H1 (cell line): Measurements from ENCODE around the gene LENG9. TPM values are rescaled to one million over a fixed set of nuclear protein-coding genes. Genes with fewer than 3 reads are reported as not detected.

ENCODE experiments used
- CTCF ChIA-PET: fragments of 300-600 bp; sonication (Branson Sonifier 250); formaldehyde crosslinking; loops from one replicate; lab custom pipeline; 2021; ENCODE audit not compliant: partially characterized antibody; lab: Charles Lee
- POLR2A ChIA-PET: fragments of 300-600 bp; sonication (Branson Sonifier 250); formaldehyde crosslinking; loops from one replicate; lab custom pipeline; 2021; ENCODE audit warnings: inconsistent platforms; ENCODE audit not compliant: partially characterized antibody; lab: Charles Lee
- DNase-seq, 2 experiments: peaks; one replicate each; pipeline versions ENCODE4 v3.0.0 to v3.0.0-alpha.2; 2010 to 2022; ENCODE audit warnings: low spot score in 2 of 2, low read depth in 1 of 2, mixed read lengths in 1 of 2
- FAIRE-seq: peaks from 2 replicates; lab custom pipeline; 2011; peaks lifted over from hg19 to GRCh38; lab: Jason Lieb, UNC
- H2AFZ ChIP-seq: 2 replicates; pipeline ENCODE4 v1.8.1; 2012; ENCODE audit warnings: low read length, inconsistent platforms
- H2AK5ac ChIP-seq: 2 replicates; pipeline ENCODE4 v1.6.1; 2013; ENCODE audit warnings: low read depth, low read length
- H2BK120ac ChIP-seq: replicated peaks from 2 replicates; pipeline ENCODE3; 2013; ENCODE audit warnings: low read depth, low read length, inconsistent platforms
- H2BK12ac ChIP-seq: 2 replicates; pipeline ENCODE4 v1.6.1; 2013; ENCODE audit warnings: low read depth, low read length
- H2BK15ac ChIP-seq: 2 replicates; pipeline ENCODE4 v1.6.1; 2013; ENCODE audit warnings: low read length
- H2BK20ac ChIP-seq: 2 replicates; pipeline ENCODE4 v1.6.1; 2013; ENCODE audit warnings: low read length
- H2BK5ac ChIP-seq: 2 replicates; pipeline ENCODE4 v1.6.1; 2013; ENCODE audit warnings: low read depth, low read length
- H3K14ac ChIP-seq: 2 replicates; pipeline ENCODE4 v1.6.1; 2013; ENCODE audit warnings: inconsistent platforms; ENCODE audit not compliant: insufficient read length
- H3K18ac ChIP-seq: 2 replicates; pipeline ENCODE4 v1.6.1; 2013; ENCODE audit warnings: low read length; ENCODE audit errors: extremely low read depth
- H3K23ac ChIP-seq: 2 replicates; pipeline ENCODE4 v1.6.1; 2013; ENCODE audit warnings: inconsistent platforms; ENCODE audit not compliant: insufficient read length
- H3K23me2 ChIP-seq: 2 replicates; pipeline ENCODE4 v1.6.1; 2013; ENCODE audit warnings: low read depth, low read length
- H3K27ac ChIP-seq: 2 replicates; pipeline ENCODE4 v1.6.1; 2011; ENCODE audit warnings: low read depth, low read length, inconsistent platforms
- H3K27me3 ChIP-seq, 4 experiments: replicated peaks in 1 of 4; 1 replicate in 1 of 4; 2 replicates in 3 of 4; pipeline versions ENCODE4 v1.6.1 to v1.8.1; 2011 to 2013; ENCODE audit warnings: low read length in 3 of 4, mild to moderate bottlenecking in 3 of 4, inconsistent platforms in 2 of 4, mixed read lengths in 2 of 4, moderate library complexity in 1 of 4; ENCODE audit not compliant: control insufficient read depth in 3 of 4, insufficient read depth in 3 of 4; ENCODE audit errors: extremely low read depth in 1 of 4
- H3K36me3 ChIP-seq, 4 experiments: 2 replicates each; pipeline versions ENCODE4 v1.6.1 to v1.8.1; 2011 to 2013; ENCODE audit warnings: mild to moderate bottlenecking in 4 of 4, low read length in 3 of 4, moderate library complexity in 2 of 4, control low read depth in 1 of 4, inconsistent platforms in 1 of 4; ENCODE audit not compliant: insufficient read depth in 4 of 4, control insufficient read depth in 2 of 4
- H3K4ac ChIP-seq: replicated peaks from 2 replicates; pipeline ENCODE3; 2013; ENCODE audit warnings: low read length, low read depth, mixed read lengths, inconsistent platforms; ENCODE audit not compliant: insufficient read length
- H3K4me1 ChIP-seq, 4 experiments: replicated peaks in 1 of 4; 1 replicate in 1 of 4; 2 replicates in 3 of 4; pipeline versions ENCODE4 v1.6.1 to v1.8.1; 2011 to 2013; ENCODE audit warnings: low read length in 3 of 4, inconsistent platforms in 2 of 4, mixed read lengths in 1 of 4; ENCODE audit not compliant: insufficient read depth in 4 of 4, control insufficient read depth in 3 of 4
- H3K4me2 ChIP-seq, 2 experiments: 2 replicates each; pipeline versions ENCODE4 v1.6.1 to v1.8.1; 2011 to 2013; ENCODE audit warnings: low read depth in 2 of 2, low read length in 2 of 2, control low read depth in 1 of 2, inconsistent platforms in 1 of 2, mild to moderate bottlenecking in 1 of 2; ENCODE audit not compliant: insufficient read depth in 1 of 2
- H3K4me3 ChIP-seq, 4 experiments: fragments of 200-600, 300-600 bp in 1 of 4; sonication (generic), shearing (Covaris generic), sonication (Bioruptor Twin) in 1 of 4; 2 replicates each; pipeline versions ENCODE4 v1.5.1 to v1.8.1; 2011 to 2016; ENCODE audit warnings: low read length in 4 of 4, low read depth in 3 of 4, control low read depth in 2 of 4, inconsistent platforms in 2 of 4, mild to moderate bottlenecking in 2 of 4, mixed read lengths in 1 of 4, moderate library complexity in 1 of 4; ENCODE audit not compliant: insufficient read depth in 2 of 4; ENCODE audit errors: extremely low read depth in 1 of 4
- H3K56ac ChIP-seq: replicated peaks from 2 replicates; pipeline ENCODE3; 2013; ENCODE audit warnings: low read depth, mild to moderate bottlenecking, mixed read lengths, low read length, inconsistent platforms; ENCODE audit not compliant: insufficient read length
- H3K79me1 ChIP-seq: 2 replicates; pipeline ENCODE4 v1.6.1; 2013; ENCODE audit warnings: low read depth, low read length, control low read depth
- H3K79me2 ChIP-seq, 2 experiments: 2 replicates each; pipeline versions ENCODE4 v1.6.1 to v1.8.1; 2012 to 2013; ENCODE audit warnings: low read length in 2 of 2, mild to moderate bottlenecking in 2 of 2, inconsistent platforms in 1 of 2; ENCODE audit not compliant: insufficient read depth in 2 of 2, control insufficient read depth in 1 of 2
- H3K9ac ChIP-seq, 4 experiments: replicated peaks in 1 of 4; 1 replicate in 1 of 4; 2 replicates in 3 of 4; pipeline versions ENCODE4 v1.6.1 to v1.8.1; 2011 to 2013; ENCODE audit warnings: low read depth in 3 of 4, low read length in 3 of 4, control low read depth in 2 of 4, mild to moderate bottlenecking in 2 of 4, moderate library complexity in 2 of 4, inconsistent platforms in 1 of 4; ENCODE audit errors: extremely low read depth in 1 of 4
- H3K9me3 ChIP-seq, 2 experiments: 2 replicates each; pipeline versions ENCODE4 v1.6.1 to v1.8.1; 2012 to 2013; ENCODE audit warnings: mild to moderate bottlenecking in 2 of 2, moderate library complexity in 2 of 2, control low read depth in 1 of 2, inconsistent platforms in 1 of 2, low read depth in 1 of 2, low read length in 1 of 2, mixed read lengths in 1 of 2; ENCODE audit not compliant: insufficient read depth in 2 of 2
- H4K20me1 ChIP-seq, 2 experiments: replicated peaks in 1 of 2; 2 replicates each; pipeline versions ENCODE3 to v1.8.1; 2011 to 2013; ENCODE audit warnings: inconsistent platforms in 2 of 2, low read length in 2 of 2, mild to moderate bottlenecking in 1 of 2; ENCODE audit not compliant: insufficient read depth in 2 of 2, control insufficient read depth in 1 of 2
- H4K5ac ChIP-seq: 2 replicates; pipeline ENCODE4 v1.6.1; 2013; ENCODE audit warnings: low read length, low read depth, mixed read lengths, inconsistent platforms; ENCODE audit not compliant: insufficient read length
- H4K8ac ChIP-seq: 2 replicates; pipeline ENCODE4 v1.8.0; 2013; ENCODE audit warnings: mild to moderate bottlenecking, moderate library complexity, low read length, inconsistent platforms; ENCODE audit not compliant: insufficient read depth; ENCODE audit errors: extremely low read depth
- H4K91ac ChIP-seq: replicated peaks from 2 replicates; pipeline ENCODE3; 2013; ENCODE audit warnings: low read length, mixed read lengths, inconsistent platforms; ENCODE audit not compliant: insufficient read length
- BRCA1 ChIP-seq: IDR thresholded peaks from 2 replicates; pipeline ENCODE4 v1.6.1; 2012; ENCODE audit warnings: low read depth, low read length, improper control_type of control experiment
- GABPA ChIP-seq: IDR thresholded peaks from 2 replicates; pipeline ENCODE4 v1.6.1; 2011; ENCODE audit warnings: mild to moderate bottlenecking, low read length, moderate library complexity, borderline replicate concordance; ENCODE audit not compliant: insufficient read depth
- GTF2F1 ChIP-seq: IDR thresholded peaks from 2 replicates; pipeline ENCODE4 v1.6.1; 2012; ENCODE audit warnings: low read depth, low read length, improper control_type of control experiment, borderline replicate concordance
- MAFK ChIP-seq: IDR thresholded peaks from 2 replicates; pipeline ENCODE4 v1.6.1; 2012; ENCODE audit warnings: low read depth, mild to moderate bottlenecking, improper control_type of control experiment, low read length
- MAX ChIP-seq: IDR thresholded peaks from 2 replicates; pipeline ENCODE4 v1.6.1; 2012; ENCODE audit warnings: inconsistent platforms
- NANOG ChIP-seq: IDR thresholded peaks from 2 replicates; pipeline ENCODE4 v1.6.1; 2011; ENCODE audit warnings: low read length, low read depth, mild to moderate bottlenecking, inconsistent platforms; ENCODE audit not compliant: insufficient read depth, poor library complexity, severe bottlenecking
- RNF2 ChIP-seq: fragments of 200-900, 300-1000 bp; sonication (generic); IDR thresholded peaks from 2 replicates; pipeline ENCODE4 v1.7.1; 2016; ENCODE audit warnings: borderline replicate concordance, low read depth, mild to moderate bottlenecking, antibody characterized with exemption, low read length; ENCODE audit not compliant: poor library complexity, severe bottlenecking; ENCODE audit errors: missing control alignments
- SIN3A ChIP-seq, 2 experiments: IDR thresholded peaks in 1 of 2; conservative IDR thresholded peaks in 1 of 2; 2 replicates each; pipeline ENCODE4 v1.6.1; 2011 to 2012; ENCODE audit warnings: low read length in 2 of 2, improper control_type of control experiment in 1 of 2, low read depth in 1 of 2, mild to moderate bottlenecking in 1 of 2
- SP1 ChIP-seq: IDR thresholded peaks from 2 replicates; pipeline ENCODE4 v1.6.1; 2011; ENCODE audit warnings: low read depth, low read length
- TAF7 ChIP-seq: optimal IDR thresholded peaks from 2 replicates; pipeline ENCODE3; 2011; ENCODE audit warnings: low read depth, mild to moderate bottlenecking, inconsistent platforms, low read length, moderate library complexity, borderline replicate concordance
- TBP ChIP-seq: IDR thresholded peaks from 2 replicates; pipeline ENCODE4 v1.6.1; 2011; ENCODE audit warnings: low read depth, low read length, improper control_type of control experiment
- WGBS, 2 experiments: shearing (Covaris generic) in 1 of 2; methylation state at CpG; one replicate each; pipeline versions ENCODE4 v1.1.6 to v1.1.7; 2013 to 2015; ENCODE audit warnings: low lambda C conversion rate in 2 of 2, mixed read lengths in 2 of 2, inconsistent platforms in 1 of 2, low coverage in 1 of 2, missing lambda C conversion rate in 1 of 2; ENCODE audit not compliant: insufficient replicate concordance in 2 of 2, insufficient coverage in 1 of 2, insufficient read length in 1 of 2; ENCODE audit errors: extremely low coverage in 1 of 2, missing lambda C conversion rate in 1 of 2; 5-methylcytosine and 5-hydroxymethylcytosine counted together
- polyA plus RNA-seq, 7 experiments: library from polyadenylated mRNA; depleted of rRNA in 3 of 7; stranded (reverse) in 5 of 7; unstranded in 2 of 7; fragments of >200 nt in 5 of 7; fragments of 200-250 nt in 2 of 7; gene quantifications; 1 replicate in 5 of 7; 2 replicates in 1 of 7; 4 replicates in 1 of 7; pipeline versions ENCODE4 v1.2.1 to v1.2.3, GENCODE V29; 2011 to 2013; ENCODE audit warnings: missing spikeins in 2 of 7, mixed read lengths in 2 of 7
- total RNA-seq: library from RNA; stranded (reverse); fragmentation: NEBNext Ultra II Directional; extraction: Animal tissue kit (Norgen Biotek cat#: 25700); gene quantifications from 2 replicates; pipeline ENCODE4 v1.2.1, GENCODE V29; 2021

The LENG9 gene
- total and polyA plus RNA-seq, 2 of the 8 experiments (the other 6 are each of a cell fraction or from before 2014, with no cell fraction given), result 1.6 to 3.9 TPM

DNA sequence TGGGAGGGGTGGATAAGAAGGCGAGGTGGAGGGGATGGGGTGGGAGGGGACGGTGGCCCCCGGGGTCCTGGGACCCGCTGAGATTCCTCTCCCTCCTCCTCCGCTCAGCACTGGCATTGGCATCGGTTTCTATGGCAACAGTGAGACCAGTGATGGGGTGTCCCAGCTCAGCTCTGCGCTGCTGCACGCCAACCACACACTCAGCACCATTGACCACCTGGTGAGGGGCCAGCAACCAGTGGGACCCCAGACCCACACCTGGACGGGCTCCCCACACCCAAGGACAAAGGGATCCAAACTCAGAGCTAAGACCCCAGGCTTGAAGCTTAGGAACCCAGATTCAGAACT is 42.4 kb downstream of the LENG9 start:
- no peak overlapping the region for H2AFZ ChIP-seq
- no peak for TF ChIP-seq RNF2
- 0 out of 4 replicates have a peak, but pooled peaks of 1 of the 2 experiments have one; percentile 60 for TF ChIP-seq SIN3A (conservative IDR thresholded peaks at IDR 0.05 in 1 of 2, IDR thresholded peaks at IDR 0.05 in 1 of 2; ENCODE audit: low read depth in 1 of 2, low read length in 2 of 2)
- TF ChIP-seq TAF7, result no peak
- no peak for TF ChIP-seq GTF2F1
- TF ChIP-seq MAFK, result no peak
- no peak for TF ChIP-seq TBP
- TF ChIP-seq GABPA, result no peak
- 0 out of 2 replicates have a peak, but pooled peaks have one; percentile 4 for TF ChIP-seq MAX
- no peak for TF ChIP-seq NANOG
- no peak for TF ChIP-seq BRCA1
- no peak for TF ChIP-seq SP1

More for the DNA sequence above, 42.4 kb downstream of the LENG9 start:
- Histone ChIP-seq H2AK5ac (no peak overlapping the region), H3K23me2 (peaks cover 12% of the 10 kb centered on the region), H3K14ac (no peak overlapping the region), H4K8ac (peak overlapping the region; percentile 53; the same call in 1 of the 2 replicates), H3K23ac (no peak overlapping the region), H3K56ac (no peak overlapping the region), H3K36me3 (peaks cover 0 to 22% (median 3%) of the 10 kb centered on the region in 4 experiments; a peak in 7 of 8 replicates), H2BK120ac (peak overlapping the region; percentile 62), H2BK5ac (peak overlapping the region; percentile 97; the same call in 1 of the 2 replicates), H4K20me1 (peaks cover 0 to 14% of the 10 kb centered on the region in 2 experiments), H3K79me2 (peaks cover 7 to 8% of the 10 kb centered on the region in 2 experiments; a peak in 2 of 4 replicates), H4K91ac (peak overlapping the region; percentile 96), H2BK20ac (peak overlapping the region; percentile 86; the same call in 1 of the 2 replicates), H4K5ac (peak overlapping the region; percentile 34), H2BK12ac (peak overlapping the region; percentile 98; the same call in 1 of the 2 replicates), H3K4me3 (peak overlapping the region in 2 of 4 experiments; percentile 26 to 59; a peak in 4 of 8 replicates), H3K27me3 (peaks cover 0 to 8% (median 5%) of the 10 kb centered on the region in 4 experiments; a peak in 3 of 7 replicates), H3K27ac (no peak overlapping the region), H2BK15ac (peak overlapping the region; percentile 95; the same call in 1 of the 2 replicates), H3K9me3 (no peaks in the 10 kb centered on the region), H3K18ac (peak overlapping the region; percentile 97), H3K79me1 (peaks cover 16% of the 10 kb centered on the region), H3K9ac (peak overlapping the region in 1 of 4 experiments; percentile 13; a peak in 1 of 7 replicates), H3K4ac (peak overlapping the region; percentile 59), H3K4me1 (peaks cover 15 to 50% (median 38%) of the 10 kb centered on the region in 4 experiments), H3K4me2 (peak overlapping the region; percentile 44 to 86)
- ChIA-PET POLR2A (interaction anchor here (0.9 to 5.6 kb wide), 10 partner anchors 13 to 264 kb away, joined by 3 to 133 read pairs (median 4); partner anchors contain the start of genes LENG8, MBOAT7 and RPS9), CTCF (interaction anchor here (0.6 to 4.9 kb wide), 11 partner anchors 9 to 1840 kb away, joined by 3 to 58 read pairs (median 3); no protein-coding TSS in a partner anchor)
- WGBS, 2 experiments, result 19% methylated on average over 5 of the region's 9 CpGs; no CpG with 5 or more reads in 1 of the 2 experiments
- DNase-seq, result no peak
- FAIRE-seq, result no peak
